NT2/D1 (cell line): ENCODE measurements around the gene FLAD1.

Experiments
- DNase-seq: peaks from one replicate; pipeline ENCODE4 v3.0.0-alpha.2; 2011; ENCODE audit warnings: low read depth, low spot score
- H3K27me3 ChIP-seq: 2 replicates; pipeline ENCODE4 v1.6.0; 2011; ENCODE audit warnings: mild to moderate bottlenecking; ENCODE audit not compliant: insufficient read length, insufficient read depth
- H3K36me3 ChIP-seq: 2 replicates; pipeline ENCODE4 v1.6.1; 2011; ENCODE audit warnings: mild to moderate bottlenecking, low read length, mixed read lengths; ENCODE audit not compliant: insufficient read depth, insufficient read length
- H3K4me1 ChIP-seq: 2 replicates; pipeline ENCODE4 v1.5.1; 2011; ENCODE audit not compliant: insufficient read depth, insufficient read length
- H3K4me3 ChIP-seq: 2 replicates; pipeline ENCODE4 v1.5.1; 2011; ENCODE audit warnings: low read depth; ENCODE audit not compliant: insufficient read length
- H3K9ac ChIP-seq: 2 replicates; pipeline ENCODE4 v1.6.0; 2011; ENCODE audit warnings: low read depth; ENCODE audit not compliant: insufficient read length
- H3K9me3 ChIP-seq: 2 replicates; pipeline ENCODE4 v1.5.1; 2011; ENCODE audit warnings: mild to moderate bottlenecking, low read length; ENCODE audit not compliant: insufficient read depth
- SUZ12 ChIP-seq: IDR thresholded peaks from 2 replicates; pipeline ENCODE4 v1.6.1; 2011; ENCODE audit not compliant: insufficient read length, insufficient read depth; ENCODE audit errors: extremely low read depth
- YY1 ChIP-seq: IDR thresholded peaks from 2 replicates; pipeline ENCODE4 v1.6.1; 2011; ENCODE audit not compliant: insufficient read length, insufficient read depth
- ZNF274 ChIP-seq: IDR thresholded peaks from 2 replicates; pipeline ENCODE4 v1.6.1; 2011; ENCODE audit warnings: mild to moderate bottlenecking, low read depth, low read length

The FLAD1 gene

GRCh38 chr1:154982897-154983648, at the start of gene FLAD1:
Gene FLAD1 (plus strand): TSS chr1:154983344. CDS start chr1:154983695, 351 bp downstream.
- Histone ChIP-seq H3K4me1 (peaks cover 3% of the 10 kb centered on the region), H3K27me3 (no peaks in the 10 kb centered on the region), H3K9me3 (no peaks in the 10 kb centered on the region), H3K36me3 (peaks cover 57% of the 10 kb centered on the region), H3K9ac (peak within 1 kb of the TSS; percentile 98), H3K4me3 (peak within 1 kb of the TSS; percentile 93)
- no peak for TF ChIP-seq YY1
- TF ChIP-seq ZNF274, result no peak
- TF ChIP-seq SUZ12, result no peak
- peak; percentile 100 for DNase-seq

- H3K4me3 ChIP-seq, result no peak overlapping the region
- H3K36me3 ChIP-seq, result peaks cover 5% of the 10 kb centered on the region
- no peaks in the 10 kb centered on the region for H3K9me3 ChIP-seq
- H3K27me3 ChIP-seq, result no peaks in the 10 kb centered on the region
- H3K4me1 ChIP-seq, result no peaks in the 10 kb centered on the region
- no peak for TF ChIP-seq YY1
- TF ChIP-seq SUZ12, result no peak
- TF ChIP-seq ZNF274, result no peak
- no peak overlapping the region for H3K9ac ChIP-seq
- no peak for DNase-seq
Measured at GRCh38 chr1:154934358-154934948, 48.7 kb upstream of the FLAD1 start.

- no peaks in the 10 kb centered on the region for H3K27me3 ChIP-seq
- no peak for DNase-seq
- TF ChIP-seq ZNF274 (no peak), YY1 (no peak), SUZ12 (no peak)
- H3K9me3 ChIP-seq, result no peaks in the 10 kb centered on the region
- peaks cover 5% of the 10 kb centered on the region for H3K36me3 ChIP-seq
- H3K9ac ChIP-seq, result peak overlapping the region; percentile 89
- H3K4me3 ChIP-seq, result peak overlapping the region; percentile 70
- peaks cover 7% of the 10 kb centered on the region for H3K4me1 ChIP-seq
Measured at GRCh38 chr1:154935749-154936554, 47.2 kb upstream of the FLAD1 start.

GRCh38 chr1:154936555-154937084, 46.5 kb upstream of the FLAD1 start, which contains the start of gene PMVK:
Gene PMVK (minus strand): TSS chr1:154936719. CDS start chr1:154936685, 34 bp downstream.
- H3K4me3 ChIP-seq, result peak within 1 kb of the TSS; percentile 70
- H3K9ac ChIP-seq, result peak within 1 kb of the TSS; percentile 89
- TF ChIP-seq YY1 (no peak), SUZ12 (no peak), ZNF274 (no peak)
- H3K36me3 ChIP-seq, result peaks cover 5% of the 10 kb centered on the region
- no peaks in the 10 kb centered on the region for H3K27me3 ChIP-seq
- H3K4me1 ChIP-seq, result peaks cover 13% of the 10 kb centered on the region
- DNase-seq, result peak; percentile 98
- H3K9me3 ChIP-seq, result no peaks in the 10 kb centered on the region

- Histone ChIP-seq H3K4me1 (peaks cover 19% of the 10 kb centered on the region), H3K9me3 (no peaks in the 10 kb centered on the region), H3K4me3 (peak overlapping the region; percentile 70), H3K36me3 (no peaks in the 10 kb centered on the region), H3K27me3 (no peaks in the 10 kb centered on the region), H3K9ac (peak overlapping the region; percentile 89)
- DNase-seq, result peak; percentile 88
- TF ChIP-seq ZNF274, result no peak
- TF ChIP-seq SUZ12, result no peak
- TF ChIP-seq YY1, result no peak
Measured at GRCh38 chr1:154937085-154937987, 45.8 kb upstream of the FLAD1 start.

GRCh38 chr1:154937988-154938386, 45.2 kb upstream of the FLAD1 start:
- TF ChIP-seq ZNF274 (no peak), SUZ12 (no peak), YY1 (no peak)
- no peaks in the 10 kb centered on the region for H3K27me3 ChIP-seq
- peak overlapping the region; percentile 89 for H3K9ac ChIP-seq
- H3K9me3 ChIP-seq, result no peaks in the 10 kb centered on the region
- no peak for DNase-seq
- peak overlapping the region; percentile 70 for H3K4me3 ChIP-seq
- H3K36me3 ChIP-seq, result no peaks in the 10 kb centered on the region
- peaks cover 24% of the 10 kb centered on the region for H3K4me1 ChIP-seq
